ENCODE measurements around the gene GPD2. TPM values are rescaled to one million over a fixed set of nuclear protein-coding genes. Genes with fewer than 3 reads are reported as not detected.
"Not testable (repeated sequence)": the region's sequence is repeated elsewhere in the genome, so short reads cannot be mapped to it uniquely, and the experiment has no call there.

Gene GPD2
- total and polyA plus RNA-seq, 12 donors = 4.5 to 33.8 (median 14.5) TPM

- H3K4me1 ChIP-seq (replicated peaks in 1 of 2) = no peaks in the 10 kb centered on the region
- DNase-seq = no peak
- 77 to 80% (median 78%) methylated on average over 6 of the region's 6 CpGs for WGBS, 4 donors
- TF ChIP-seq CTCF (IDR thresholded peaks at IDR 0.05) (no peak), POLR2A (IDR thresholded peaks at IDR 0.05) (no peak)
- H3K4me3 ChIP-seq = no peak overlapping the region
- peaks cover 0 to 5% (median 0%) of the 10 kb centered on the region in 3 donors for H3K9me3 ChIP-seq (replicated peaks in 1 of 3)
- no peak overlapping the region for H3K27ac ChIP-seq
- H3K27me3 ChIP-seq = no peaks in the 10 kb centered on the region
- H3K36me3 ChIP-seq (replicated peaks in 1 of 2) = no peaks in the 10 kb centered on the region
- intact Hi-C loops (cut with DNase I) = no loop called here
Observed at GRCh38 chr2:156601855-156602551, 165.8 kb downstream of the GPD2 start.

- intact Hi-C loops (cut with DNase I) = no loop called here
- no peak for TF ChIP-seq POLR2A (IDR thresholded peaks at IDR 0.05)
- TF ChIP-seq CTCF (IDR thresholded peaks at IDR 0.05) = no peak
- Histone ChIP-seq H3K36me3 (replicated peaks in 1 of 2) (no peaks in the 10 kb centered on the region), H3K4me1 (replicated peaks in 1 of 2) (no peaks in the 10 kb centered on the region), H3K9me3 (replicated peaks in 1 of 3) (peaks cover 0 to 5% (median 0%) of the 10 kb centered on the region in 3 donors), H3K4me3 (no peak overlapping the region), H3K27me3 (no peaks in the 10 kb centered on the region), H3K27ac (no peak overlapping the region)
- DNase-seq = no peak
Observed at GRCh38 chr2:156602552-156602933, 166.4 kb downstream of the GPD2 start.

GRCh38 chr2:156615836-156616322, 179.7 kb downstream of the GPD2 start:
- Histone ChIP-seq H3K27me3 (no peaks in the 10 kb centered on the region), H3K27ac (no peak overlapping the region), H3K4me1 (replicated peaks in 1 of 2) (no peaks in the 10 kb centered on the region), H3K9me3 (replicated peaks in 1 of 3) (no peaks in the 10 kb centered on the region), H3K36me3 (replicated peaks in 1 of 2) (no peaks in the 10 kb centered on the region), H3K4me3 (no peak overlapping the region)
- TF ChIP-seq CTCF (IDR thresholded peaks at IDR 0.05) (no peak), POLR2A (IDR thresholded peaks at IDR 0.05) (no peak)
- intact Hi-C loops (cut with DNase I) = no loop called here
- no peak for DNase-seq
- WGBS, 4 donors = 51 to 65% (median 57%) methylated on average over 2 of the region's 2 CpGs

- H3K4me1 ChIP-seq (replicated peaks in 1 of 2); H3K4me3 ChIP-seq; H3K27ac ChIP-seq; H3K9me3 ChIP-seq (replicated peaks in 1 of 3); intact Hi-C loops (cut with DNase I); H3K36me3 ChIP-seq (replicated peaks in 1 of 2); DNase-seq; H3K27me3 ChIP-seq: not testable (repeated sequence)
- 96 to 98% (median 98%) methylated on average over 18 to 33 of the region's 33 CpGs for WGBS, 4 donors
Observed at GRCh38 chr2:156618071-156618470, 181.9 kb downstream of the GPD2 start.

GRCh38 chr2:156619021-156619539, 182.9 kb downstream of the GPD2 start:
- no peaks in the 10 kb centered on the region for H3K9me3 ChIP-seq (replicated peaks in 1 of 3)
- TF ChIP-seq CTCF (IDR thresholded peaks at IDR 0.05) = no peak
- no peak for TF ChIP-seq POLR2A (IDR thresholded peaks at IDR 0.05)
- H3K4me3 ChIP-seq = no peak overlapping the region
- WGBS, 4 donors = 73 to 87% (median 78%) methylated on average over 2 of the region's 2 CpGs
- H3K27ac ChIP-seq = no peak overlapping the region
- H3K27me3 ChIP-seq = no peaks in the 10 kb centered on the region
- H3K36me3 ChIP-seq (replicated peaks in 1 of 2) = no peaks in the 10 kb centered on the region
- no peaks in the 10 kb centered on the region for H3K4me1 ChIP-seq (replicated peaks in 1 of 2)
- no peak for DNase-seq
- intact Hi-C loops (cut with DNase I) = no loop called here
